ENCODE results near the gene TSC22D3.

DNA sequence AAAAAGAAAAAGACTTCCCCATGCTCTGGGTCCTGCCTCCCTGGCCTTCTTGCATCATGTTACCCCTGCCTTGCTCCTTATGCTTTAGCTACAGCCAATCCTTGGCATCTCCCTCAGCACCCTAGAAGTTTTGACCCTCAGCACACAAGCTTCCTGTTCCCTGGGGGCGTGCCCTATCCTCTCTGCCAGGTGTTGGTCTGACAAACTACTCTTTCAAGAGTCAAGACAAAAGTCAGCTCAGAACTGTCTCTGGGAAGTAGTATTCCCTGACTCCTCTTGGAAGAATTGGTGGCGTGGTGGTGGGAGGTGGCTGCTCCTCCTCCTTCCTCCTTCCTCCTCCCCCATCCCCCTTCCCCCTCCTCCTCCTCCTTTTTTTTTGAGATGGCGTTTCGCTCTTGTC is 106.3 kb downstream of the TSC22D3 start:
- TF ChIP-seq, protein P1, sequence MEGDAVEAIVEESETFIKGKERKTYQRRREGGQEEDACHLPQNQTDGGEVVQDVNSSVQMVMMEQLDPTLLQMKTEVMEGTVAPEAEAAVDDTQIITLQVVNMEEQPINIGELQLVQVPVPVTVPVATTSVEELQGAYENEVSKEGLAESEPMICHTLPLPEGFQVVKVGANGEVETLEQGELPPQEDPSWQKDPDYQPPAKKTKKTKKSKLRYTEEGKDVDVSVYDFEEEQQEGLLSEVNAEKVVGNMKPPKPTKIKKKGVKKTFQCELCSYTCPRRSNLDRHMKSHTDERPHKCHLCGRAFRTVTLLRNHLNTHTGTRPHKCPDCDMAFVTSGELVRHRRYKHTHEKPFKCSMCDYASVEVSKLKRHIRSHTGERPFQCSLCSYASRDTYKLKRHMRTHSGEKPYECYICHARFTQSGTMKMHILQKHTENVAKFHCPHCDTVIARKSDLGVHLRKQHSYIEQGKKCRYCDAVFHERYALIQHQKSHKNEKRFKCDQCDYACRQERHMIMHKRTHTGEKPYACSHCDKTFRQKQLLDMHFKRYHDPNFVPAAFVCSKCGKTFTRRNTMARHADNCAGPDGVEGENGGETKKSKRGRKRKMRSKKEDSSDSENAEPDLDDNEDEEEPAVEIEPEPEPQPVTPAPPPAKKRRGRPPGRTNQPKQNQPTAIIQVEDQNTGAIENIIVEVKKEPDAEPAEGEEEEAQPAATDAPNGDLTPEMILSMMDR (IDR thresholded peaks at IDR 0.05; ENCODE audit: low read length): no peak
- TF ChIP-seq EZH2 (IDR thresholded peaks at IDR 0.05; ENCODE audit: borderline replicate concordance, low read length): no peak

All from OCI-LY1 (cell line).